ENCODE measurements around the gene DCTN1. TPM values are rescaled to one million over a fixed set of nuclear protein-coding genes. Genes with fewer than 3 reads are reported as not detected.
"Not testable (repeated sequence)": the region's sequence is repeated elsewhere in the genome, so short reads cannot be mapped to it uniquely, and the experiment has no call there.

The DCTN1 gene
- total RNA-seq, 2 donors from 2014 or later, result 94.6 to 114 TPM

GRCh38 chr2:74374509-74375205 lies 5.5 kb downstream of the DCTN1 start:
- peak; percentile 86 for ATAC-seq
- peak; percentile 68 to 70 for DNase-seq
- intact Hi-C loops (cut with DNase I, micrococcal nuclease), result no loop called here

GRCh38 chr2:74373985-74374384 lies 6.1 kb downstream of the DCTN1 start:
- ATAC-seq (peak; percentile 18), DNase-seq (no peak)
- intact Hi-C loops (cut with DNase I, micrococcal nuclease), result no loop called here

DNA sequence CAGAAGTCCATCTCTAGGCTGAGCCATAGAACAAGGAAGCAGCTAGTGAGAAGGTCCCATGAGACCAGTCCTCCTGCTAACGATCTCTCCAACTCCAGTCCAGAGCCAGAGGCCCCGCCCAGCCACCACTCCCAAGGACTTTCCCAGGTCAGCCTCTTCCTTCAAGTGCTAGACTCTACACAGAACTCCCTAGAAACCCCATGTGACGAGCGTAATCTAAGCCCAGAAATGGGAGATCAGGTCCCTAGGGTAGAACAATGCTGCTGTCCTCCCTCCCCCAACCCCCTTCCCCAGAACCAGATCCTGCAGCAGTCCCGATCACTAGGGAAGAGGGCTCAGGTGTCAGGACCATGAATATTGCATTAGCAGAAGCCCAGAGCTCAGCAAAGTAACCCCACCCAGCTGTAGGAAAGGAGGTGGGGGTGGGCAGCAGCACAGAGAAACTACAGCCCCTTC lies 6.9 kb downstream of the DCTN1 start:
- DNase-seq (peak; percentile 82 to 86), ATAC-seq (peak; percentile 93)
- intact Hi-C loops (cut with DNase I, micrococcal nuclease), result no loop called here

DNA sequence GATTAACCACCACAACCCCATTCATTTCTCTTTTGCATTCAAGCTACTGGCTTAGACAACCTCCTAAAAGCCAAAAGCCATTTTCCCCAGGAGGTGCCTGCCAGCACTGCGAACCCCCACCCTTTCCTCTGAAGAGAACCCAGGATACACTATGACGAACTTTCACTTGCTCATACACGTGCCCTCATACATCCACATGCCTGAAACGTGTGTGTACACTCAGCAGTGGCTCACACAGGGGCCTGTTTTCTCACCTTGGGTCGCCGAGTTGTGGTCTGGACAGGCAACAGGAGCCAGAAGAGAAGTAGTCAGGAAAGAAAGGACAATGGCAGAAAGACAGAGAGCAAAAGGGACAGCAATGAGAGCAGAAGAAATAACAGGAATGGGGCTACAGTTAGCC lies 7.4 kb downstream of the DCTN1 start:
- DNase-seq (no peak), ATAC-seq (no peak)
- intact Hi-C loops (cut with DNase I, micrococcal nuclease), result no loop called here

DNA sequence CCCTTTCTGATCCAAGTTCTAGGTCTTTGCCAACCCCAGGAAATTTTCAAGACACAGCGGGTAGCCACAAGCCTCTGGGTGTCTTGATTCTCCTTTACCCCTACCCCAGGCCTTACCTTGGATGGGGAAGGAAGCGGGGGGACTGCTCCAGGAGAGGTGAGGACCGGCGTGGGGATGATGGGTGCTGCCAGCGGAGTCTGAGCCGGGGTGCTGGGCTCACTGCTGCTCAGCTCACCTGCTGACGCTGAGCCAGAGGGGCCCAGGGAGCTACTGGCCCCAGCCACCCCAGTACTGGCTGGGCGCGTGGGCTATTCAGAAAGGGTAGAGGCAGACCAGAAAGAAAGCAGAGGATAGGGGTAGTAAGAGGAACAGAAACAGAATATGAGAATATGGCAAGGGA lies 8.7 kb downstream of the DCTN1 start:
- no peak for ATAC-seq
- intact Hi-C loops (cut with DNase I, micrococcal nuclease), result no loop called here
- no peak for DNase-seq

DNA sequence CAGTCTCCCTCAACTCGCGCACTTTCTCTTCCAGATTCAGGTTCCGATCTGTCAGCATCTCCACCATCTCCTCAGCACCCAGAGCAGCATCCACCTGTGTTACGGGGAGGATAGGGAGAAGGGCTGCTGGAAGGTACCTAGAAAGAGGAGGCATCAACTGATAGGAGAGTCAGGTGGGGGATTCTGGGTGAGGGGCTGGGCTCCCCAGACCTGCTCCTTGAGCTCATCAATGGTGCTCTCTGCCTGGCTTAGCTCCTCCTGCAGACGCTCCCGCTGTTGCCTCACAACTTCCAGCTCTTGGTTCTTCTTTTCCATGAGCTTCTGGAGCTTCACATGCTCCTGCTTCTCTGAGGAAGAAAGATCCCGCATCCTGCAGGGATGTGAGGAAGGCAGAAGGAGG lies 10.1 kb downstream of the DCTN1 start:
- no peak for ATAC-seq
- no peak for DNase-seq
- intact Hi-C loops (cut with DNase I, micrococcal nuclease), result no loop called here

DNA sequence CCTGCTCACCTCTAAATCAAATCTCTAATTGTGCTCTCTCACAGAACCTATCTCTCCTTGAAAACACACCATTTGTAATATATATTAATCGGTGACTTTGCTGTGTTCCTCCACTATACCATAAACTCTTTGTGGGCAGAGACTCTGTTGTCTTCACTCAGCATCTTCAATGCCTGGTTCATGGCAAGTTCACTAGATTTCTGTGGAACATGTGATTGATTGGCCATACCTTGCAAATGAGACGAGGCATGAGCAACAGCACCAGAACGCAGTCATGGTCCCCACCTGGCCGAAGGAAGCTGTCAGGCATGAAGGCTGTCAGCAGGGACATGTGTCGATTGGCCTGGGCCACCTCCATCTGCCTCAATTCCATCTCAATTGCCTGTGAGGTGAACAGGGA lies 11.6 kb downstream of the DCTN1 start:
- DNase-seq, result no peak
- no peak for ATAC-seq
- intact Hi-C loops (cut with DNase I, micrococcal nuclease), result no loop called here

DNA sequence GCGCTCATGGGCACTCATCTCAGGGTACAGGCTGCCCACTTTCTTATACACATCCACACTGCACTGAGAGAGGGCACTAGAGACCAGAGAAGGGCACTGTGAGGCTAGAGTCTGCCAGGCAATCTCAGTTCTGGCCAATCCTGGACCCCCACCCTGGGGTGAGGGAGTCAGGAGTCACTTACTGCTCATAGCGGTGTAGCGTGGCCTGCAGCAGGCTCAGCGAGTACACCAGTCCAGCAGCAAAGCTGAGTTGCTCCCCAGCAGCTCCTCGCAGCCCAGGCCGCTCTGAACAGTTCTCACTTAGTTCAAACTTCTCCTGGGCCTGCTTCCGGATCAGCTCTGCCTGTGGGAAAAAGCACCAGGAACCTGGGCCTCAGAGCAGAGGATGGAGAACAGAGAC lies 12.3 kb downstream of the DCTN1 start:
- DNase-seq (no peak), ATAC-seq (no peak)
- intact Hi-C loops (cut with DNase I, micrococcal nuclease), result no loop called here

GRCh38 chr2:74366036-74366435 lies 14.1 kb downstream of the DCTN1 start:
- ATAC-seq (no peak), DNase-seq (no peak)
- intact Hi-C loops (cut with DNase I, micrococcal nuclease), result no loop called here

DNA sequence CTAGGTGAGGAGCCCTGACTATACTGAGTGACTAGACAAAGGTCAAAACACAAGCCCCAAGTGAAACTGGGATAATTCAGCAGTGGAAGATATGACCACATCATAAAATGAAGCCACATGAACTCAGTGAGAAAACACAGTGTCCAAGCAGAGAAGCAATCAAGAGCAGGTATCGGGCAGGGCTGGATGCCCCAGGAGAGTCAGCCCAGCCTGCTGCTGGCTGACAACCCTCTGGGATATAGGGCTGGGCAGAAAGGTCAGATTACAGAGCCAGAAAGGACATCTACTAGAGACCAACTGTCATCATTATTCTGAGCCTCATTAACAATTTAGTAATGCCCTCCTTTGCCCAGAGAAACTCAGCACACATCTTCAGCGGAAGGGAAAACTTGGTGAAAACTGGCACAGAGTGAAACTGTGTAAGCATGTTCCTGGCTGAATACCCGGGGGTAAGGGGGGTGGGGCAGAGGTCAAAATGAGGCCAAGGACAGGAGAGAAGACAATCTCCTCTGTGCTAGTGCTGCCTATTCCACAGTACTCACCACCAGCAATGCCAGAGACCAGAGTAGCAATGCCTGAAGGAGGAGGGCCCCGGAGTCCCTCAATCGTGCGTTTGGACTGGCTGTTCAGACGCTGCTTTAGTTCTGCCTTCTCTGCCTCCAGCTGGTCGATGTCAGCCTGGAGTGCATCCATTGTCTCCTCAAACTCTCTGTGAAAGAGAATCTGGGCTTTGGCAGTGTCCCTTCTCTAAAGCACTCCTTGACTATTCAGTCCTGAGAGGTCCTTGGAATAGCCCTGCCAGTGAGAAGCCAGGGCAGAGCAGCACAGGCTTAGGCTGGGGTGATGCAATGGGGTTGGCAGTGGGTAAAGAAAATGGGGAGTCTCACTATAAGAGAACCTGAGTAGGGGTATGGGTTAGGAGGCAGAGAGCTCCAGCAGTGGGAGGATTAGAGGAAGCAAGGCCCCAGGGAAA lies 15.3 kb downstream of the DCTN1 start:
- ATAC-seq, result peak; percentile 41
- DNase-seq, result no peak
- intact Hi-C loops (cut with DNase I, micrococcal nuclease), result no loop called here

DNA sequence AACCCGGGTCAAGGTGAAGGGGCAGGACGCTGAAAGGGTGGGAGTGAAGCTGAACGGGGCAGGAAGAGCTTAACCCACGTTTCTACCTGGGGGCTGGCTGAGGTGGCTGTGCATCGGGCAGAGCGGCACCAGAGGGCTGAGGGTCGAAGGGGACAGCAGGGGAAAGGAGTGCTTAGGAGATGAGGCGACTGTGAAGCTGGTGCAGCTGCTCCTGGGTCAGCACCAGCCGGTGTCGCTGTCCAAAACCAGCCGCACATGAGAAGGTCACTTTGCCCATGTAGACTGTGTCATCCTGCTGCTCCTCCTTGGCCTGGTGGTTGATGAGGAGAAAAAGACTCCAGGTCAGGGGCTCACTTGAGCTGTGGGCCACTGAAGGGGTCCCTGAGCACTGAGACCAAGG lies 18.8 kb downstream of the DCTN1 start:
- no peak for ATAC-seq
- intact Hi-C loops (cut with DNase I, micrococcal nuclease), result no loop called here
- no peak for DNase-seq

GRCh38 chr2:74357627-74358026 lies 22.5 kb downstream of the DCTN1 start:
- ATAC-seq (no peak), DNase-seq (no peak)
- intact Hi-C loops (cut with DNase I, micrococcal nuclease), result no loop called here

- ATAC-seq (no peak), DNase-seq (no peak)
- intact Hi-C loops (cut with DNase I, micrococcal nuclease), result no loop called here
These were observed 30.2 kb downstream of the DCTN1 start for GRCh38 chr2:74349889-74350288.

DNA sequence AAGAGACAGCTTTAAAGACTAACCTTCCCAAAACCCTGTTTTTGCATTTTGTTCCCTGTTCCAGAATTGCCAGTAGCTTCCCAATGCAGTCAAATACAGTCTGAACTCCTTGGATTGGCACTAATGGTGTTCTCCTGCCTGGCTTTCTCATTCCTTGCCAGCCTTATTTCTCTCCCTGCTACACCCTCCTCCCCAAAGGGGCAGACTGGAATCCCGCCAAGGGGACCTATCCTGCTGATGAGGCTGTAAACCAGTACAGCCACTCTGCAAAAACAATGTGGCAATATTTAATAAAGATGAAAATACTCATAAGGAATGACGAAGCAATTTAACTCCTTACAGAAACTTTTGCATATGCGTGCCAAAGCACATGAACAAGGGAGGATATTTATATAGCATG lies 32.4 kb downstream of the DCTN1 start:
- ATAC-seq (no peak), DNase-seq (no peak)
- intact Hi-C loops (cut with DNase I, micrococcal nuclease), result no loop called here

- ATAC-seq (peak; percentile 53), DNase-seq (no peak)
- intact Hi-C loops (cut with DNase I, micrococcal nuclease), result no loop called here
These were observed 32.8 kb downstream of the DCTN1 start for GRCh38 chr2:74347303-74347702.

DNA sequence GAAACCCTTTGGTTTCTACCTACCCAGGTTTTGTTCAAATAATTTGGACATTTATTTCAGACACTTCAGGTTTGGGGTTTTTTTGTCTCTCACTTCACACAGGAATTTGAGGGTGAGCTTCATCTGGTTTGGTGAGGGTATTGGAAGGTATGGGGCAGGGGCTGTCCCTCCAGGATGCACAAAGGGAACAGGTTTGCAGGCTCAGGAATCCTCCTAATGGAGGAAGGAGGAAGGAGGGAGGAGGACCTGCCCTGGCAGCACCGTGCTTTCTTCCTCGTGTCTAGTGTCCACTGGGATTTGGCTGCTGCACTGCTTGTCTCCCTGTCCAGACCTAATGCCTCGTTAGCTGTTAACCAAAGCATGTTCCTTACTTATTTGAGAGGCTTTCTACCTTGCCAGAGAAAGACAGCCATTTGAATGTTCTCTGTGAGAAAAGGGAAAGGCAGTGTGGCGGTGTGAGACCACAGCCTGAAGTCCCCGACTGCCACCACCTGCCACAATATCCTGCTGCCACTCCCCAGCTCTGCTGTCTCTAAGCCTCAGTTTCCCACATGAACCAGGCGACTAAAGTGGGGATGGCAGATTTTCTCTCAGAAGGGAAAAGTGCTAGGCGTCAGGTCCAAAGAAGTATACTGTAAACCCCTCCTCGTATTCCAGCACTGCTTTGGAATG lies 34.7 kb downstream of the DCTN1 start:
- intact Hi-C loops (cut with DNase I, micrococcal nuclease), result no loop called here
- DNase-seq (no peak), ATAC-seq (no peak)

GRCh38 chr2:74343316-74343715 lies 36.8 kb downstream of the DCTN1 start, which contains the start of gene SLC4A5:
TSS of gene SLC4A5 (minus strand) at chr2:74343416. CDS start at chr2:74315023, 28,393 bp downstream.
- DNase-seq (no peak), ATAC-seq (no peak)
- intact Hi-C loops (cut with DNase I, micrococcal nuclease), result no loop called here

- DNase-seq; intact Hi-C loops (cut with DNase I, micrococcal nuclease); ATAC-seq: not testable (repeated sequence)
These were observed 43.9 kb downstream of the DCTN1 start for GRCh38 chr2:74336227-74336626.

- intact Hi-C loops (cut with DNase I, micrococcal nuclease), result no loop called here
- DNase-seq (peak; percentile 66 to 80), ATAC-seq (peak; percentile 97)
These were observed 45.2 kb downstream of the DCTN1 start for GRCh38 chr2:74334931-74335333.
